GM18951 (cell line): ENCODE measurements around the gene ANKRD39.

Source experiments
- POLR2A ChIP-seq: IDR thresholded peaks from 4 replicates; pipeline ENCODE4 v1.6.1; 2011; ENCODE audit warnings: mild to moderate bottlenecking; ENCODE audit not compliant: insufficient read length, insufficient read depth; ENCODE audit errors: extremely low read depth
- in situ Hi-C: fragments of 300-500 bp; cut with MboI; formaldehyde crosslinking; loops from one replicate; pipeline ENCODE4 v1.12.0; 2022; ENCODE audit warnings: low sequenced_read_pairs, mixed read lengths, inconsistent platforms; ENCODE audit not compliant: unreplicated experiment

Gene ANKRD39

DNA sequence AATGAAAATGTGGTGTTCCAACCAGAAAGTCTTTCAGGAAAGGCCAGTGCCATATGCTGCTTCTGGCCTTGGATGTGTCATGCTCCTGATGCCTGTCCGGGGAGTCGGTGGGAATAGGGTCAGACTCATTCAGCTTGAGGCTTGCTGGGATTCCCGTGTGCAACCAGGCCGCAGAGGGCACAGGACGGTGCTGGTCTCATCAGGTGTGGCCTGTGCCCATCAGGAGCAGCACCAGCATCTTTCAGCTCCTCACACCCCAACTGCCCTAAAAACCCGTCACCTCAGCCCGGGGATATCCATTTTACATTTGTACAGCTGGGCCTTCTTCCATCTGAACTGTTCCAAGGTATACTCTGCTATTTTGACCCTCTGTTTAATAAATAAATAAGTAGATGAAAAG lies 55.1 kb downstream of the ANKRD39 start:
- in situ Hi-C loops: no loop called here
- TF ChIP-seq POLR2A: no peak

- TF ChIP-seq POLR2A: no peak
- in situ Hi-C loops: no loop called here
Observed at GRCh38 chr2:96801786-96802595, 55.8 kb downstream of the ANKRD39 start.

GRCh38 chr2:96801005-96801785 lies 56.6 kb downstream of the ANKRD39 start:
- in situ Hi-C loops: no loop called here
- no peak for TF ChIP-seq POLR2A

- no peak for TF ChIP-seq POLR2A
- in situ Hi-C loops: no loop called here
Observed at GRCh38 chr2:96800061-96801004, 57.5 kb downstream of the ANKRD39 start.

DNA sequence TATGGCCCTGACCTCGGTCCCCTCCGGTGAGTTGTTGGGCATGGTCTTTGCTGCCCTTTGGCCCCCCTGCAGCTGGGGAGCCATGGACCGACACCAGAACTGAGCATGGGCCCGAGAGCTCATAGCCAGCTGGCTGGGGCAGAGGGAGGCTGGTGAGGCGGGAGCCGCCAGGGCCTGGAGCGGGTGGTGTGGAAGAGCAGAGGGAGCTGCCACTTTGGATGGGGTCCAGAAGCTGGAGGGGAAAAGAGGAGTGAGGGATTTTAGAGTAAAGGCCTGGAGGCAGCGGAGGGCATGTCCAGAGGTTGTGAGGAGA lies 58.2 kb downstream of the ANKRD39 start:
- in situ Hi-C loops: no loop called here
- TF ChIP-seq POLR2A: no peak

- no peak for TF ChIP-seq POLR2A
- in situ Hi-C loops: no loop called here
Observed at GRCh38 chr2:96798733-96799622, 58.8 kb downstream of the ANKRD39 start.
